WI38 (cell line): ENCODE data around the gene ZKSCAN3.

ENCODE experiments used
- H3K4me3 ChIP-seq: 2 replicates; pipeline ENCODE4 v1.5.1; 2011; ENCODE audit warnings: low read depth, mild to moderate bottlenecking, control low read depth, low read length
- TF ChIP-seq, protein P1 (sequence below): IDR thresholded peaks from 2 replicates; pipeline ENCODE4 v1.5.1; 2012; ENCODE audit warnings: low read depth, mild to moderate bottlenecking, control low read depth, low read length

ZKSCAN3 gene

DNA sequence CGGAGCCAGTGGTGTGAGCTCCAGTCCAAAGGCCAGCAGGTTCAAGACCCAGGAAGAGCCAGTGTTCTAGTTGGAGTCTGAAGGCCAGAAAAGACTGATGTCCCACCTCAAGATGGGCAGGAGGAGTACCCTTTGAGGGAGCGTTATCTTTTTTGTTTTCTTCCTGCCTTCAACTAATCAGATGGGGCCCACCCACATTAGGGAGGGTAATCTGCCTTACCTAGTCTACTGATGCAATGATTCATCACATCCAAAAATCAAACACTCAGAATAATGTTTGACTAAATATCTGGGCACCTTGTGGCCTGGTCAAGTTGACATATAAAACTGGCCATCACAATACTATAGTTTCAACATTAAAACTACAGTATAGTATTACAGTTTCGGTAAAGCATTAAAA lies 19.7 kb downstream of the ZKSCAN3 start:
- TF ChIP-seq, protein P1, sequence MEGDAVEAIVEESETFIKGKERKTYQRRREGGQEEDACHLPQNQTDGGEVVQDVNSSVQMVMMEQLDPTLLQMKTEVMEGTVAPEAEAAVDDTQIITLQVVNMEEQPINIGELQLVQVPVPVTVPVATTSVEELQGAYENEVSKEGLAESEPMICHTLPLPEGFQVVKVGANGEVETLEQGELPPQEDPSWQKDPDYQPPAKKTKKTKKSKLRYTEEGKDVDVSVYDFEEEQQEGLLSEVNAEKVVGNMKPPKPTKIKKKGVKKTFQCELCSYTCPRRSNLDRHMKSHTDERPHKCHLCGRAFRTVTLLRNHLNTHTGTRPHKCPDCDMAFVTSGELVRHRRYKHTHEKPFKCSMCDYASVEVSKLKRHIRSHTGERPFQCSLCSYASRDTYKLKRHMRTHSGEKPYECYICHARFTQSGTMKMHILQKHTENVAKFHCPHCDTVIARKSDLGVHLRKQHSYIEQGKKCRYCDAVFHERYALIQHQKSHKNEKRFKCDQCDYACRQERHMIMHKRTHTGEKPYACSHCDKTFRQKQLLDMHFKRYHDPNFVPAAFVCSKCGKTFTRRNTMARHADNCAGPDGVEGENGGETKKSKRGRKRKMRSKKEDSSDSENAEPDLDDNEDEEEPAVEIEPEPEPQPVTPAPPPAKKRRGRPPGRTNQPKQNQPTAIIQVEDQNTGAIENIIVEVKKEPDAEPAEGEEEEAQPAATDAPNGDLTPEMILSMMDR, result no peak
- H3K4me3 ChIP-seq, result no peak overlapping the region

DNA sequence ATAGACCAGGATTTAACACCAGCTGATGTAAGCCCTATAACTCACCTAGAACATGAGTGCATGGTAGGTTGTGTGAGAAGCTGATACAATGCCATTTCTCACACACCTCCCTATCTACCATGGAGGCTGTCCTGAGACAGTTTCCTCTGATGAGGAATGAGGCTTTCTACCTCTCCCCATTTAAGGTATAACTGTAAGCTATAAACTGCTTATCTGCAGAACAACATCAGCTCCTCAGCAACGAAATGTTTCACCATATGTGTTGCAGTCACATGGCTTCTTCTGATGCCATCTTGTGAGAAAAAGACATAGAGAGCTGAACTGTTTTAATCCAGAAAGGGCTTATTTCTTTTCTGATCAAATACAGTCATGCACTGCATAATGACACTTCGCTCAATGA lies 20.7 kb downstream of the ZKSCAN3 start:
- no peak overlapping the region for H3K4me3 ChIP-seq
- TF ChIP-seq, protein P1, result no peak

DNA sequence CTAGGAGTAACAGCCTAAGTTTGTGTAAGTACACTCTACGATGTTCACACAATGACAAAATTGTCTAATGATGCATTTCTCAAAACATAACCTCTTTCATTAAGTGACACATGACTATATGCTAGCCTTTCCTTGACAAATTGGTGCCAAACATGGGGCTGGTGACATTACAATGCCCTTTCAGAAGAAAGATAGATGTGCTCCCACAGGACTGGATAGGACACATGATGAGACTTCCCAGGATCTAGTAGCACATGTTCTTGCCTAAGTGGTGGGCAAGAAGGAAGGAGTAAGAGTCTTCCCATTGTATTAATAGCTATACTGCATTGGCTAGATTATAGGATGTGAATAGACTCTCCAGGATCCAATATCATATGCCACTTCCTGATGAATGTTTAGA lies 21.5 kb downstream of the ZKSCAN3 start:
- H3K4me3 ChIP-seq, result no peak overlapping the region
- TF ChIP-seq, protein P1, result no peak

DNA sequence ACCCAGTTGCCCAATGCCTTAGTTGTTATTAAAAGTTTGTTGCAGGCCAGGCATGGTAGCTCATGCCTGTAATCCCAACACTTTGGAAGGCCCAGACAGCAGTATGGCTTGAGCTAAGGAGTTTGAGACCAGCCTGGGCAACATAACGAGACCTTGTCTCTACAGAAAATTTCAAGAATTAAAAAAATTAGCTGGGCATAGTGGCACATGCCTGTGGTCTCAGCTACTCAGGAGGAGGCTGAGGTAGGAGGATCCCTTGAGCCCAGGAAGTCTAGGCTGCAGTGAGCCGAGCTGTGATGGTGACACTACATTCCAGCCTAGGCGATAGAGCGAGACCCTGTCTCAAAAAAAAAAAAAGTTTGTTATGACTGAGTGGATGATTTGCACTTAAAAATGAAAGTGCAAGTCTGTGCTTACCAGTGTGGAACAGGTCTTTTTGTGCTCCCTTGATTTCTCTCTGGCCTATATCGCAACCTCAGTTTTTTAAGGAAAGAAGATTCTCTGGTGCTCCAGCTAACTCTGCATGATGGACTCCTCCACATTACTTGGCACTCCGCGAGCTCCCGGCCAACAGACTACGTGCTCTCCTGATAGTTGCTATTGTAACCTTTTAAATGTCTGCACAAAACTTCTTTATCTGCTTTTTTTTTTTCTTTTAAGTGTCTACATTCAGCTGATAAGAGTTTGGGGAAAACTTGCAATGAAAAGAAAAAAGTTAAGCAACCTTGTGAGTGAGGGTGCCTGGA lies 22.1 kb downstream of the ZKSCAN3 start:
- TF ChIP-seq, protein P1, result no peak
- H3K4me3 ChIP-seq, result no peak overlapping the region

DNA sequence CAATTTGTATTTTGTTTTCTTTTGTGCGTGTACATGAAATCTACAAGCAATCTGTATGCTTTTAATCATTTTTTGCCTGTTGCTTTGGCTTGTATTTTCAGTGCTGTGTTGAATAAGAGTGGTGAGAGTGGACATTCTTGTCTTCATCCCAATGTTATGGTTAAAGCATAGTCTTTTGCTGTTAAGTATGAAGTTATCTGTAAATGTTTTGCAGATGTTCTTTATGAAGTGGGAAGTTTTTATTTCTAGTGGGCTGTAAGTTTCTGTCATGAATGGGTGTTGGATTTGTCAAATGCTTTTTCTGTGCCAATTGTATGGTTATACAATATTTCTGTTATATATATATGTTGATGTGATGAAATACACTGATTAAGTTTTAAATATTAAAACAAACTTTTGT lies 24.2 kb downstream of the ZKSCAN3 start:
- TF ChIP-seq, protein P1, result no peak
- H3K4me3 ChIP-seq, result no peak overlapping the region

DNA sequence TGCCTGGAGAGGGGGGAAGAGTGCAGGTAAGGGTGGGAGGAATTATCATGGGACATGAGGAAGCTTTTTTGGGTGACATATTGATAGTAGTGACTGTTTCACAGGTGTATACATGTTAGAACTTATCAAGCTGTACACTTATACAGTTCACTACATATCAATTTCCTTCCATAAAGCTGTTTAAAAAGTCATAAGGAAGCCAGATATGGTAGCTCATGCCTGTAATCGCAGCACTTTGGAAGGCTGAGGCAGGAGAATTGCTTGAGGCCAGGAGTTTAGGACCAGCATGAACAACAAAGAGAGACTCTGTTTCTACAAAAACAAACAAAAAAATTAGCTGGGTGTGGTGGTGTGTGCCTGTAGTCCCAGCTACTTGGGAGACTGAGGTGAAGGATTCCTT lies 28.1 kb downstream of the ZKSCAN3 start:
- no peak overlapping the region for H3K4me3 ChIP-seq
- TF ChIP-seq, protein P1, result no peak

DNA sequence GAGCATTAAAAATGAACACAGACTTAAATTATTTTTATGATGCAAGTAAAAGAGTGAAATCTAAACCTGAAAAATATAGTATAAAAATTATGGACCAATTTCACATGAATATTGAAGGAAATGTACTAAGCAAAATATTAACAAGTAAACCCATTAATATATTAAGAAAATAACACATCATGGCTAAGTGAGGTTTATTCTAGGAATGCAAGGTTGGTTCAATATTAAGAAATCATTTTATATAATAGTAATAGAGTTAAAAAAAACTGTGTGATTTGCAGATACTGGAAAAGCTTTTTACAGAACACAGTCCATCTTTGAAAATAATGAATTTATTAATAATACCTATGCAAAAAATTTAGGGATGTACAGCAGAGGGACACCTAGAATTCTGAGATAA lies 28.9 kb downstream of the ZKSCAN3 start:
- H3K4me3 ChIP-seq, result no peak overlapping the region
- TF ChIP-seq, protein P1, result no peak
